Measurements from ENCODE around the gene GABRR3.

GABRR3 gene

DNA sequence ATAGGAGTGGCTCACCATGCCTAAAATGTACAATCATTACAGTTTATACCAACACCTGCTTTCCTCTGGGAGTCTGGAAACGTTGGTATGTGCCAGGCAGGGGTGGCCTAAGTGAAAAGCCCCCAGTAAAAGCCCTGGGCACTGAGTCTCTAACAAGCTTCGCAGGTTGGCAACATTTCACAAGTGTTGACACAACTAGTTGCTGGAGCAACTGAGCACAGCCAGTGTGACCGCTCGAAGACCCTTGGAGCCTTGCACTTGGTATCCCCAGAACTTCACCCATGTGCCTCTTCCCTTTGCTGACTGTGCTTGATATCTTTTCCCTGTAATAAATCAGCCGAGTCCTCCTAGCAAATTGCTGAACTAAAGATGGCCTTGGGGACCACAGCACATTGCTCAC, 65.6 kb downstream of the GABRR3 start:
- TF ChIP-seq, protein P1, sequence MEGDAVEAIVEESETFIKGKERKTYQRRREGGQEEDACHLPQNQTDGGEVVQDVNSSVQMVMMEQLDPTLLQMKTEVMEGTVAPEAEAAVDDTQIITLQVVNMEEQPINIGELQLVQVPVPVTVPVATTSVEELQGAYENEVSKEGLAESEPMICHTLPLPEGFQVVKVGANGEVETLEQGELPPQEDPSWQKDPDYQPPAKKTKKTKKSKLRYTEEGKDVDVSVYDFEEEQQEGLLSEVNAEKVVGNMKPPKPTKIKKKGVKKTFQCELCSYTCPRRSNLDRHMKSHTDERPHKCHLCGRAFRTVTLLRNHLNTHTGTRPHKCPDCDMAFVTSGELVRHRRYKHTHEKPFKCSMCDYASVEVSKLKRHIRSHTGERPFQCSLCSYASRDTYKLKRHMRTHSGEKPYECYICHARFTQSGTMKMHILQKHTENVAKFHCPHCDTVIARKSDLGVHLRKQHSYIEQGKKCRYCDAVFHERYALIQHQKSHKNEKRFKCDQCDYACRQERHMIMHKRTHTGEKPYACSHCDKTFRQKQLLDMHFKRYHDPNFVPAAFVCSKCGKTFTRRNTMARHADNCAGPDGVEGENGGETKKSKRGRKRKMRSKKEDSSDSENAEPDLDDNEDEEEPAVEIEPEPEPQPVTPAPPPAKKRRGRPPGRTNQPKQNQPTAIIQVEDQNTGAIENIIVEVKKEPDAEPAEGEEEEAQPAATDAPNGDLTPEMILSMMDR (IDR thresholded peaks at IDR 0.05; ENCODE audit: control extremely low read depth, extremely low read depth, low read depth, missing control alignments): no peak
- no peak for DNase-seq (ENCODE audit: extremely low spot score)
- CTCF ChIA-PET: interaction anchor here (0.9 to 3.4 kb wide), 8 partner anchors 8 to 53 kb away, joined by 3 to 13 read pairs (median 3); no protein-coding TSS in a partner anchor
- POLR2A ChIA-PET: no interaction called here

DNA sequence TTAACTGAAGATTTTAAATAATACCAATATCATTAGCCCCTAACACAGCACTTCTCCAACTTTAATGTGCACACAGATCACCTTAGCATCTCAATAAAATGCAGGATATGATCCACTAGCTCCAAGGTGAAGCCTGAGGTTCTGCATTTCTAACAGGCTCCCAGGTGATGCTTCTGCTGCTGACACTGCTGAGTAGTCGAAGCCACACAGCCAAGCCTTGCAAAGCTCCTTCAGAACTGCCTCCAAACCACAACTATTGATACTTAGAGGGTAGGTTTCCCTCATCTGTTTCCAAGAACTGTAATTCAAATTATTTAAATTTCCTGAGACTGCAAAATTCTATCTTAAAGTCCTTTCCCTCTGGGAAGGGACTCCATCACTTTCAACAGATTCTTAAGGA, 66.7 kb downstream of the GABRR3 start:
- ChIA-PET CTCF (interaction anchor here (1.1 to 2.2 kb wide), 6 partner anchors 10 to 54 kb away, joined by 3 to 8 read pairs (median 6); no protein-coding TSS in a partner anchor), POLR2A (no interaction called here)
- TF ChIP-seq, protein P1 (IDR thresholded peaks at IDR 0.05; ENCODE audit: control extremely low read depth, extremely low read depth, low read depth, missing control alignments): no peak

GRCh38 chr3:97967966-97968365, 67.1 kb downstream of the GABRR3 start:
- ChIA-PET POLR2A (no interaction called here), CTCF (interaction anchor here (1.1 to 2.2 kb wide), 6 partner anchors 9 to 54 kb away, joined by 3 to 8 read pairs (median 6); no protein-coding TSS in a partner anchor)
- TF ChIP-seq, protein P1 (IDR thresholded peaks at IDR 0.05; ENCODE audit: control extremely low read depth, extremely low read depth, low read depth, missing control alignments): no peak
- no peak for DNase-seq (ENCODE audit: extremely low spot score)

More for the DNA sequence above, 66.7 kb downstream of the GABRR3 start:
- no peak for DNase-seq (ENCODE audit: extremely low spot score)

DNA sequence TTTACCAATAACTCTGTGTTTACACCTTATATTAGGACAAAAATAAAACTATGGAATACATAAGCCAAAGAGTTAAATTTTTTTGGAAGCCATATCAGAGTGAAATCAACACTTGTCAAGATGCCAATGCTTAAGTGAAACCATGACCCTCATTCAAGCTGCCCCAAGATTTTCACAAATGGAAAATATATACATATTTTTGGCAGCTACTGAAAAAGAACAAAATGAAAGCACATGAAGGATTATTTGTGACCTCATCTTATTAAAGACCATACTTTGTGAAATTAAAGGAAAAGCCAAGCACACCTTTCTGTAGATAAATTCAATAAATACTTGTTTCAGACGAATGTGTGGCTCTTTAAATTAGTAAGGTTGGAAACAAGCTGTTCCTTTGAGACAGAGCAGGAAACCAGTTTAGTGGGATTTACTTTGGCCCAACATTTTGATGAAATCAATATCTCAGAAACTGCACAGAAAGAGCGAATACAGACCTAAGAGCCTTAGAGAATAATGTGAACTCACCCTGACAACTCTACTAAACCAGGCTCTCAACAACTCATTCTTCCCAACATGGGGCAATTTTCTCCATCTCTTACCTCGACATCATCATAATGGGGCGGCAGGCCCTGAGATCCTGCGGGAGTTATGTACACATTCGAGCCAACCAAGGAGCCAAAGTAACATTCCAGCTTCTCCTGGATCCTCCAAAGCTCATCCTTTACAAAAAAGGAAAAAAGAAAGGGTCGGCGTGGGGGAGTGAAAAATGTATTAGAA, 73.9 kb downstream of the GABRR3 start:
- TF ChIP-seq, protein P1 (IDR thresholded peaks at IDR 0.05; ENCODE audit: control extremely low read depth, extremely low read depth, low read depth, missing control alignments): no peak
- ChIA-PET POLR2A (no interaction called here), CTCF (interaction anchor here (1.1 to 1.6 kb wide), 3 partner anchors 9 to 80 kb away, joined by 3 to 4 read pairs (median 4); no protein-coding TSS in a partner anchor)
- DNase-seq (ENCODE audit: extremely low spot score): no peak

- ChIA-PET CTCF (interaction anchor here (1.6 kb wide), 2 partner anchors 11 to 81 kb away, joined by 3 to 4 read pairs; no protein-coding TSS in a partner anchor), POLR2A (no interaction called here)
- TF ChIP-seq, protein P1 (IDR thresholded peaks at IDR 0.05; ENCODE audit: control extremely low read depth, extremely low read depth, low read depth, missing control alignments): no peak
- DNase-seq (ENCODE audit: extremely low spot score): no peak
Observed at GRCh38 chr3:97960551-97960950, 74.6 kb downstream of the GABRR3 start.

DNA sequence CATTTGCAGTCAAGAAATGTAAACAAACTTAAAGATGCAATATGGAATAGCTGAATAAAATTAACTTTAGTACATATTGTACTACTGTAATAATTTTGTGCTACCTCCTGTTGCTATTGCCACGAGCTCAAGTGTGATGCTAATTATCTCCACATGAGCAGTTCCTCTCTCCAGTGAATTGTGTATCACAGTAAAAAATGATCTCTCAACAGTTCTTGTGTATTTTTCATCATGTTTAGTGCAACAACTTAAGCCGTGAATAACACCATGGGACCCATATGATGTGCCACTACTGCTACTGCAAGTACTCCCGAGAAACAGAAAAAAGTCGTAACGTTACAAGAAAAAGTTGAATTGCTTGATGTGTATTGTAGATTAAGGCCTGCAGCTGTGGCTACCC, 75.2 kb downstream of the GABRR3 start:
- TF ChIP-seq, protein P1 (IDR thresholded peaks at IDR 0.05; ENCODE audit: control extremely low read depth, extremely low read depth, low read depth, missing control alignments): no peak
- POLR2A ChIA-PET: no interaction called here
- DNase-seq (ENCODE audit: extremely low spot score): no peak
- CTCF ChIA-PET: interaction anchor here (1.4 to 1.6 kb wide), 2 partner anchors 11 to 81 kb away, joined by 3 to 4 read pairs; no protein-coding TSS in a partner anchor

Measured in GM10248 (cell line).